ENCODE data around the gene SCLY. TPM values are rescaled to one million over a fixed set of nuclear protein-coding genes. Genes with fewer than 3 reads are reported as not detected.
A peak's percentile ranks its signal among the peaks of the same experiment; 100 is the strongest.

The SCLY gene
- total and polyA plus RNA-seq, 2 of the 13 experiments (the other 11 are each of a cell fraction or from before 2014, with no cell fraction given): 27.9 to 38.6 TPM

DNA sequence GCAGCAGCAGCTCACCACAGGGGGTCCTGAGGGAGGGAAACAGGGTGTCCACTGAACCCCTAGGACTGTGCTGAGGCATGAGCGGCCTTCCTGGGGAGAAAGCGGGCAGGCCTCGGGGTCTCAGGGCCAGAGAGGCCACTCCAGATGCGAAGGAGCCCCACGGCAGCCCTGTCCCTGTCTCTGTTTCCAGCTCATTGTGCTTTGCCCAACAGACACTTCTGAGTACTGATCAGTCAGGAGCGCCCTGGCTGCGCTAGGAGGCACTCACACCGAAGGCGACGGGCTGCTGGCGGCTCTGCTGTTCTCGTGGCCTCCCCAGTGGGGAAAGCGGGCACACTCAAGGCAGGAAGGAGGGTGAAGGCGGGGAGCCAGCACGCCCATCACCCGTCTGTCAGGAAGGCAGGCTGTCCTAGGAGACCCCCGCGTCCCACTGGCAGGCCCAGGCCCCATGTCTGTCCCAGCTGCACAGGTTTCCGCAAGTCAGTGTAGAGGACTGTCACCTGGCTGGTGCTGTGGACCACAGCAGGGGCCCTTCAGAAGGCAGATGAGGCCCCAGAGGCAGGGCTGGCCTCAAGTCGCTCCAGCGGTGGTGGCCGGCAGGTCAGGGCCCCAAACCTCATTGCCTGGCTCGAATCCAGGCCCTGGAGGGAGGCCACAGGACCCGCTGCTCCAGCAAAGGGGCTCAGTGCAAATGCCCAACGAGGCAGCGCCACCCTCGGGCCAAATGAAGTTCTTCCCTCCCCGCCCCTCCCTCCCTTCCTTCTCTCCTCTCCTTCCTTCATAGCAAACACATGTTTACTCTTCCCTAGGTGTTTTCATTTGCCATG, 46.1 kb downstream of the SCLY start (continued):
- TF ChIP-seq AFF4 (CRISPR knock-in tag; IDR thresholded peaks at IDR 0.05) (no peak), CREM (IDR thresholded peaks at IDR 0.05) (no peak), CREM (CRISPR knock-in tag; IDR thresholded peaks at IDR 0.05) (no peak), BORCS8-MEF2B (CRISPR knock-in tag; IDR thresholded peaks at IDR 0.05) (no peak), ZKSCAN8 (CRISPR knock-in tag; IDR thresholded peaks at IDR 0.05; ENCODE audit: borderline replicate concordance) (no peak), KLF16 (CRISPR knock-in tag; IDR thresholded peaks at IDR 0.05) (no peak), FOXA1 (IDR thresholded peaks at IDR 0.05) (no peak), FOXA1 (CRISPR knock-in tag; IDR thresholded peaks at IDR 0.05) (no peak; the same call in 1 of the 2 replicates), CSRNP2 (CRISPR knock-in tag; conservative IDR thresholded peaks at IDR 0.05; ENCODE audit: low read depth) (no peak), ZBTB7A (CRISPR knock-in tag; IDR thresholded peaks at IDR 0.05) (no peak), ZNF354B (CRISPR knock-in tag; IDR thresholded peaks at IDR 0.05) (no peak), ZNF136 (CRISPR knock-in tag; IDR thresholded peaks at IDR 0.05; ENCODE audit: low read depth) (no peak), TERF1 (CRISPR knock-in tag; IDR thresholded peaks at IDR 0.05) (no peak), HDAC1 (CRISPR knock-in tag; IDR thresholded peaks at IDR 0.05) (0 out of 2 replicates have a peak, but pooled peaks have one; percentile 44), ZNF34 (CRISPR knock-in tag; IDR thresholded peaks at IDR 0.05; ENCODE audit: borderline replicate concordance) (no peak), ZBTB43 (CRISPR knock-in tag; conservative IDR thresholded peaks at IDR 0.05) (no peak), CAMTA2 (CRISPR knock-in tag; IDR thresholded peaks at IDR 0.05; ENCODE audit: borderline replicate concordance) (no peak)
- TF ChIP-seq, protein P1, sequence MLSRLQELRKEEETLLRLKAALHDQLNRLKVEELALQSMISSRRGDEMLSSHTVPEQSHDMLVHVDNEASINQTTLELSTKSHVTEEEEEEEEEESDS (CRISPR knock-in tag; IDR thresholded peaks at IDR 0.05; ENCODE audit: borderline replicate concordance): no peak
- TF ChIP-seq, protein P2, sequence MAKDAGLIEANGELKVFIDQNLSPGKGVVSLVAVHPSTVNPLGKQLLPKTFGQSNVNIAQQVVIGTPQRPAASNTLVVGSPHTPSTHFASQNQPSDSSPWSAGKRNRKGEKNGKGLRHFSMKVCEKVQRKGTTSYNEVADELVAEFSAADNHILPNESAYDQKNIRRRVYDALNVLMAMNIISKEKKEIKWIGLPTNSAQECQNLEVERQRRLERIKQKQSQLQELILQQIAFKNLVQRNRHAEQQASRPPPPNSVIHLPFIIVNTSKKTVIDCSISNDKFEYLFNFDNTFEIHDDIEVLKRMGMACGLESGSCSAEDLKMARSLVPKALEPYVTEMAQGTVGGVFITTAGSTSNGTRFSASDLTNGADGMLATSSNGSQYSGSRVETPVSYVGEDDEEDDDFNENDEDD (CRISPR knock-in tag; IDR thresholded peaks at IDR 0.05; ENCODE audit: borderline replicate concordance): no peak
